ENCODE results near the gene ADGRF3. TPM values are rescaled to one million over a fixed set of nuclear protein-coding genes. Genes with fewer than 3 reads are reported as not detected.

ADGRF3 gene
- 1 to 10 TPM in 1 of 6 donors, under 1 TPM in 4, not detected in 1; 0.15 to 2.1 (median 0.30) TPM for total RNA-seq

GRCh38 chr2:26346454-26347053 is at the start of gene ADGRF3:
Gene ADGRF3 (minus strand): TSS chr2:26346789. CDS start chr2:26346234, 555 bp downstream.
- peak within 1 kb of the TSS; percentile 85 to 99 (median 92) for H3K27ac ChIP-seq

GRCh38 chr2:26395394-26395793 is 48.8 kb upstream of the ADGRF3 start:
- no peaks in the 10 kb centered on the region for H3K4me1 ChIP-seq
- no peaks in the 10 kb centered on the region for H3K27me3 ChIP-seq
- WGBS, 2 donors: 76 to 81% methylated on average over 4 of the region's 4 CpGs
- H3K27ac ChIP-seq: no peak overlapping the region
- no peaks in the 10 kb centered on the region for H3K9me3 ChIP-seq
- TF ChIP-seq CTCF (IDR thresholded peaks at IDR 0.05): no peak
- TF ChIP-seq POLR2A (IDR thresholded peaks at IDR 0.05): no peak
- TF ChIP-seq EP300 (IDR thresholded peaks at IDR 0.05): no peak
- no peak for TF ChIP-seq POLR2AphosphoS5 (IDR thresholded peaks at IDR 0.05)
- no peak overlapping the region for H3K4me3 ChIP-seq
- peaks cover 0 to 2% (median 0%) of the 10 kb centered on the region in 4 donors for H3K36me3 ChIP-seq
- DNase-seq (no peak), ATAC-seq (ENCODE audit: low FRiP score in 2 of 2) (no peak)

More at GRCh38 chr2:26346454-26347053, at the start of gene ADGRF3:
- peaks cover 16 to 31% (median 23%) of the 10 kb centered on the region in 4 donors for H3K4me1 ChIP-seq
- ATAC-seq (ENCODE audit: low FRiP score in 2 of 2) (peak in 1 of 2 donors; percentile 63), DNase-seq (peak in 1 of 2 donors; percentile 83)
- H3K4me3 ChIP-seq: peak within 1 kb of the TSS; percentile 73 to 91 (median 88)
- H3K9me3 ChIP-seq: no peaks in the 10 kb centered on the region
- WGBS, 2 donors: 0% methylated on average over 26 to 28 of the region's 28 CpGs
- no peaks in the 10 kb centered on the region for H3K27me3 ChIP-seq
- no peak for TF ChIP-seq EP300 (IDR thresholded peaks at IDR 0.05)
- no peak for TF ChIP-seq POLR2A (IDR thresholded peaks at IDR 0.05)
- no peak for TF ChIP-seq CTCF (IDR thresholded peaks at IDR 0.05)
- peak in 1 of 2 donors; percentile 63 for TF ChIP-seq POLR2AphosphoS5 (IDR thresholded peaks at IDR 0.05)
- H3K36me3 ChIP-seq: no peaks in the 10 kb centered on the region

- 89 to 92% methylated on average over 4 of the region's 4 CpGs for whole genome bisulfite sequencing, 2 donors
- H3K36me3 ChIP-seq: peaks cover 0 to 9% (median 0%) of the 10 kb centered on the region in 4 donors
- no peak overlapping the region for H3K4me3 ChIP-seq
- H3K27me3 ChIP-seq: no peaks in the 10 kb centered on the region
- H3K9me3 ChIP-seq: no peaks in the 10 kb centered on the region
- H3K4me1 ChIP-seq: no peaks in the 10 kb centered on the region
- DNase-seq: no peak
- no peak for TF ChIP-seq POLR2A (IDR thresholded peaks at IDR 0.05)
- no peak for TF ChIP-seq CTCF (IDR thresholded peaks at IDR 0.05)
- TF ChIP-seq POLR2AphosphoS5 (IDR thresholded peaks at IDR 0.05): no peak
- TF ChIP-seq EP300 (IDR thresholded peaks at IDR 0.05): no peak
- no peak overlapping the region for H3K27ac ChIP-seq
- ATAC-seq (ENCODE audit: low FRiP score in 2 of 2): no peak
Measured at GRCh38 chr2:26394694-26395093, 48.1 kb upstream of the ADGRF3 start.

- H3K27ac ChIP-seq: no peak overlapping the region
- H3K36me3 ChIP-seq: peaks cover 6 to 53% (median 7%) of the 10 kb centered on the region in 4 donors
- ATAC-seq (ENCODE audit: low FRiP score in 2 of 2): no peak
- TF ChIP-seq POLR2AphosphoS5 (IDR thresholded peaks at IDR 0.05) (no peak), POLR2A (IDR thresholded peaks at IDR 0.05) (no peak), EP300 (IDR thresholded peaks at IDR 0.05) (no peak), CTCF (IDR thresholded peaks at IDR 0.05) (no peak)
- H3K4me1 ChIP-seq: no peaks in the 10 kb centered on the region
- DNase-seq: no peak
- H3K9me3 ChIP-seq: no peaks in the 10 kb centered on the region
- 95 to 100% methylated on average over 4 of the region's 4 CpGs for WGBS, 2 donors
- H3K4me3 ChIP-seq: no peak overlapping the region
- no peaks in the 10 kb centered on the region for H3K27me3 ChIP-seq
Measured at GRCh38 chr2:26387189-26387588, 40.6 kb upstream of the ADGRF3 start.

GRCh38 chr2:26384597-26384996 is 38.0 kb upstream of the ADGRF3 start:
- H3K9me3 ChIP-seq: no peaks in the 10 kb centered on the region
- no peak overlapping the region for H3K4me3 ChIP-seq
- no peak overlapping the region for H3K27ac ChIP-seq
- peaks cover 6 to 47% (median 7%) of the 10 kb centered on the region in 4 donors for H3K36me3 ChIP-seq
- DNase-seq (no peak), ATAC-seq (ENCODE audit: low FRiP score in 2 of 2) (no peak)
- no peaks in the 10 kb centered on the region for H3K27me3 ChIP-seq
- no peaks in the 10 kb centered on the region for H3K4me1 ChIP-seq
- no peak for TF ChIP-seq CTCF (IDR thresholded peaks at IDR 0.05)
- no peak for TF ChIP-seq POLR2AphosphoS5 (IDR thresholded peaks at IDR 0.05)
- TF ChIP-seq EP300 (IDR thresholded peaks at IDR 0.05): no peak

Measured in upper lobe of left lung (tissue), 6 donors.